Measurements from ENCODE around the gene FOXA3.

Gene FOXA3

GRCh38 chr19:45874620-45874966, 10.5 kb downstream of the FOXA3 start:
- H3K36me3 ChIP-seq (ENCODE audit: low read length), result no peaks in the 10 kb centered on the region
- no peak overlapping the region for H2AFZ ChIP-seq (ENCODE audit: low read depth, low read length, severe bottlenecking)
- no peaks in the 10 kb centered on the region for H4K20me1 ChIP-seq (ENCODE audit: low read depth, low read length)
- no peak overlapping the region for H3K27ac ChIP-seq (ENCODE audit: low read depth, low read length)
- H3K9ac ChIP-seq (ENCODE audit: low read length), result no peak overlapping the region
- no peaks in the 10 kb centered on the region for H3F3A ChIP-seq (ENCODE audit: insufficient read depth)
- H3K4me2 ChIP-seq (ENCODE audit: low read depth, low read length, poor library complexity, severe bottlenecking), result no peak overlapping the region
- H3K9me3 ChIP-seq (ENCODE audit: insufficient read depth, low read length), result no peaks in the 10 kb centered on the region
- no peaks in the 10 kb centered on the region for H3K79me2 ChIP-seq (ENCODE audit: insufficient read depth, low read length)
- H3K27me3 ChIP-seq (ENCODE audit: low read length), result no peaks in the 10 kb centered on the region
- H3K9me2 ChIP-seq (replicated peaks; ENCODE audit: insufficient read depth, low read length), result no peaks in the 10 kb centered on the region
- no peak overlapping the region for H3K4me3 ChIP-seq (ENCODE audit: insufficient read depth, low read length, poor library complexity, severe bottlenecking)
- TF ChIP-seq CTCF (IDR thresholded peaks at IDR 0.05; ENCODE audit: insufficient read depth, low read length, poor library complexity, severe bottlenecking), result no peak
- no peak for TF ChIP-seq EZH2phosphoT487 (conservative IDR thresholded peaks at IDR 0.05; ENCODE audit: low read length)

- Histone ChIP-seq H3F3A (ENCODE audit: insufficient read depth) (no peaks in the 10 kb centered on the region), H3K27me3 (ENCODE audit: low read length) (no peaks in the 10 kb centered on the region), H3K9me2 (replicated peaks; ENCODE audit: insufficient read depth, low read length) (no peaks in the 10 kb centered on the region), H3K27ac (ENCODE audit: low read depth, low read length) (no peak overlapping the region), H3K9ac (ENCODE audit: low read length) (no peak overlapping the region), H2AFZ (ENCODE audit: low read depth, low read length, severe bottlenecking) (no peak overlapping the region), H4K20me1 (ENCODE audit: low read depth, low read length) (no peaks in the 10 kb centered on the region), H3K36me3 (ENCODE audit: low read length) (no peaks in the 10 kb centered on the region), H3K4me3 (ENCODE audit: insufficient read depth, low read length, poor library complexity, severe bottlenecking) (no peak overlapping the region), H3K4me2 (ENCODE audit: low read depth, low read length, poor library complexity, severe bottlenecking) (no peak overlapping the region), H3K79me2 (ENCODE audit: insufficient read depth, low read length) (no peaks in the 10 kb centered on the region), H3K9me3 (ENCODE audit: insufficient read depth, low read length) (no peaks in the 10 kb centered on the region)
- TF ChIP-seq EZH2phosphoT487 (conservative IDR thresholded peaks at IDR 0.05; ENCODE audit: low read length), result no peak
- TF ChIP-seq CTCF (IDR thresholded peaks at IDR 0.05; ENCODE audit: insufficient read depth, low read length, poor library complexity, severe bottlenecking), result no peak
These were observed 12.0 kb downstream of the FOXA3 start for GRCh38 chr19:45876161-45876410.

GRCh38 chr19:45876411-45877197, 12.5 kb downstream of the FOXA3 start:
- Histone ChIP-seq H2AFZ (ENCODE audit: low read depth, low read length, severe bottlenecking) (no peak overlapping the region), H3F3A (ENCODE audit: insufficient read depth) (no peaks in the 10 kb centered on the region), H3K4me3 (ENCODE audit: insufficient read depth, low read length, poor library complexity, severe bottlenecking) (no peak overlapping the region), H3K9me3 (ENCODE audit: insufficient read depth, low read length) (no peaks in the 10 kb centered on the region), H3K9me2 (replicated peaks; ENCODE audit: insufficient read depth, low read length) (no peaks in the 10 kb centered on the region), H3K79me2 (ENCODE audit: insufficient read depth, low read length) (no peaks in the 10 kb centered on the region), H3K27me3 (ENCODE audit: low read length) (no peaks in the 10 kb centered on the region), H4K20me1 (ENCODE audit: low read depth, low read length) (no peaks in the 10 kb centered on the region), H3K4me2 (ENCODE audit: low read depth, low read length, poor library complexity, severe bottlenecking) (no peak overlapping the region), H3K27ac (ENCODE audit: low read depth, low read length) (no peak overlapping the region), H3K36me3 (ENCODE audit: low read length) (no peaks in the 10 kb centered on the region), H3K9ac (ENCODE audit: low read length) (no peak overlapping the region)
- TF ChIP-seq EZH2phosphoT487 (conservative IDR thresholded peaks at IDR 0.05; ENCODE audit: low read length) (no peak), CTCF (IDR thresholded peaks at IDR 0.05; ENCODE audit: insufficient read depth, low read length, poor library complexity, severe bottlenecking) (no peak)
